ENCODE results near the gene THBS2. TPM values are rescaled to one million over a fixed set of nuclear protein-coding genes. Genes with fewer than 3 reads are reported as not detected.

THBS2 gene
- total and polyA plus RNA-seq, 10 of the 15 experiments (the other 5 are each of a cell fraction or from before 2014, with no cell fraction given) = 0.07 to 0.10 TPM; not detected in 8

DNA sequence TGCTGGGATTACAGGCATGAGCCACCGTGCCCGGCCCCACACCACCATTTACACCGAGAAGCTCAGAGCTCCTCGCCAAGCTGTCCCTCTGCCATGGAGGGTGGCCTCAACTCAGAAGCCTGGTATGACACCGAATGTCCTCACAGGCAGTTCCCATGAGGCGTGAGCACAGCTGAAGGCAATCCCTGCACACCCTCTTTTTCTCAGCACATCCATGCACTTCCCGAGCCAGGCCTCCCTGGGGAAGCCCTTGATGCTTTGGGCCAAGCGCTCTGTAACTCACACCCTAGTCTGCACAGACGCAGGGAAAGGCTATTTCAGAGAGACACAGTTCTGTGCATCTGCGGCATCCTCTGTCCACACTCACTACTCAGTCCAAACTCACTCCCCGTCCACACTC, 18.4 kb downstream of the THBS2 start:
- CTCF ChIA-PET = no interaction called here
- ATAC-seq (no peak), FAIRE-seq (no peak), DNase-seq (ENCODE audit: low read depth, low spot score) (no peak)
- H3K27me3 ChIP-seq (replicated peaks in 1 of 2; ENCODE audit: control insufficient read depth in 2 of 2, insufficient read depth in 2 of 2, low read length in 1 of 2) = no peaks in the 10 kb centered on the region
- H2AFZ ChIP-seq (ENCODE audit: control insufficient read depth, low read depth, low read length) = no peak overlapping the region
- no peaks in the 10 kb centered on the region for H4K20me1 ChIP-seq (ENCODE audit: control insufficient read depth, insufficient read depth)
- RAD21 ChIA-PET (ENCODE audit: unreplicated experiment) = no interaction called here
- TF ChIP-seq ATF7 (IDR thresholded peaks at IDR 0.05; ENCODE audit: low read depth) = no peak
- TF ChIP-seq RBBP5 (conservative IDR thresholded peaks at IDR 0.05) = no peak
- no peak overlapping the region for H3K27ac ChIP-seq (ENCODE audit: control insufficient read depth, insufficient read depth)
- H3K4me3 ChIP-seq = no peak overlapping the region
- H3K9ac ChIP-seq (ENCODE audit: control insufficient read depth, insufficient read depth, low read length) = no peak overlapping the region
- no peak overlapping the region for H3K4me2 ChIP-seq (ENCODE audit: control insufficient read depth, insufficient read depth)
- no peaks in the 10 kb centered on the region for H3K36me3 ChIP-seq (ENCODE audit: control insufficient read depth in 2 of 2, insufficient read depth in 2 of 2, low read length in 1 of 2)
- in situ Hi-C loops (cut with MboI) = no loop called here
- H3K79me2 ChIP-seq (ENCODE audit: control insufficient read depth, insufficient read depth, low read length) = no peaks in the 10 kb centered on the region
- BruUV-seq (replicated peaks) = no TSS peak
- intact Hi-C loops (cut with micrococcal nuclease; ENCODE audit: unreplicated experiment) = no loop called here
- peaks cover 2% of the 10 kb centered on the region; the same call in 1 of the 3 replicates for H3K9me3 ChIP-seq (replicated peaks; ENCODE audit: control insufficient read depth, insufficient read depth, low read length)
- POLR2A ChIA-PET = no interaction called here
- no peaks in the 10 kb centered on the region for H3K4me1 ChIP-seq (ENCODE audit: control insufficient read depth, insufficient read depth, low read length)
- SMC1A ChIA-PET (ENCODE audit: uncharacterized antibody, unreplicated experiment) = no interaction called here
- WGBS (ENCODE audit: insufficient coverage, insufficient replicate concordance, low lambda C conversion rate, missing lambda C conversion rate) = 62% methylated on average over 11 of the region's 11 CpGs

GRCh38 chr6:169234634-169235033, 19.0 kb downstream of the THBS2 start:
- Histone ChIP-seq H2AFZ (ENCODE audit: control insufficient read depth, low read depth, low read length) (no peak overlapping the region), H3K27ac (ENCODE audit: control insufficient read depth, insufficient read depth) (no peak overlapping the region), H3K4me2 (ENCODE audit: control insufficient read depth, insufficient read depth) (no peak overlapping the region), H3K4me1 (ENCODE audit: control insufficient read depth, insufficient read depth, low read length) (no peaks in the 10 kb centered on the region), H3K4me3 (no peak overlapping the region), H4K20me1 (ENCODE audit: control insufficient read depth, insufficient read depth) (no peaks in the 10 kb centered on the region), H3K9ac (ENCODE audit: control insufficient read depth, insufficient read depth, low read length) (no peak overlapping the region), H3K79me2 (ENCODE audit: control insufficient read depth, insufficient read depth, low read length) (no peaks in the 10 kb centered on the region), H3K36me3 (ENCODE audit: control insufficient read depth in 2 of 2, insufficient read depth in 2 of 2, low read length in 1 of 2) (no peaks in the 10 kb centered on the region), H3K9me3 (replicated peaks; ENCODE audit: control insufficient read depth, insufficient read depth, low read length) (peaks cover 2% of the 10 kb centered on the region; the same call in 1 of the 3 replicates), H3K27me3 (replicated peaks in 1 of 2; ENCODE audit: control insufficient read depth in 2 of 2, insufficient read depth in 2 of 2, low read length in 1 of 2) (no peaks in the 10 kb centered on the region)
- in situ Hi-C loops (cut with MboI) = no loop called here
- no peak for TF ChIP-seq ASH2L (IDR thresholded peaks at IDR 0.05; ENCODE audit: borderline replicate concordance, low read depth)
- TF ChIP-seq IKZF1 (conservative IDR thresholded peaks at IDR 0.05) = no peak
- no peak for TF ChIP-seq BMI1 (IDR thresholded peaks at IDR 0.05; ENCODE audit: borderline replicate concordance)
- no peak for TF ChIP-seq CBX5 (IDR thresholded peaks at IDR 0.05; ENCODE audit: low read depth)
- no peak for TF ChIP-seq NFYB (IDR thresholded peaks at IDR 0.05; ENCODE audit: insufficient read depth, low read depth, low read length)
- no peak for TF ChIP-seq FOXM1 (IDR thresholded peaks at IDR 0.05; ENCODE audit: low read depth, low read length)
- no peak for TF ChIP-seq CBX3 (IDR thresholded peaks at IDR 0.05; ENCODE audit: borderline replicate concordance, low read depth)
- no peak for TF ChIP-seq PBX3 (IDR thresholded peaks at IDR 0.05; ENCODE audit: insufficient replicate concordance, low read depth, low read length)
- TF ChIP-seq, protein P1, sequence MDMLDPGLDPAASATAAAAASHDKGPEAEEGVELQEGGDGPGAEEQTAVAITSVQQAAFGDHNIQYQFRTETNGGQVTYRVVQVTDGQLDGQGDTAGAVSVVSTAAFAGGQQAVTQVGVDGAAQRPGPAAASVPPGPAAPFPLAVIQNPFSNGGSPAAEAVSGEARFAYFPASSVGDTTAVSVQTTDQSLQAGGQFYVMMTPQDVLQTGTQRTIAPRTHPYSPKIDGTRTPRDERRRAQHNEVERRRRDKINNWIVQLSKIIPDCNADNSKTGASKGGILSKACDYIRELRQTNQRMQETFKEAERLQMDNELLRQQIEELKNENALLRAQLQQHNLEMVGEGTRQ (IDR thresholded peaks at IDR 0.05; ENCODE audit: borderline replicate concordance, low read depth, low read length) = no peak
- TF ChIP-seq EZH2 (IDR thresholded peaks at IDR 0.05; ENCODE audit: borderline replicate concordance, control insufficient read depth, low read depth, low read length) = no peak
- TF ChIP-seq FOXK2 (IDR thresholded peaks at IDR 0.05) = no peak
- TF ChIP-seq SP1 (IDR thresholded peaks at IDR 0.05; ENCODE audit: low read depth, low read length) = no peak
- no peak for TF ChIP-seq SMARCA5 (IDR thresholded peaks at IDR 0.05)
- TF ChIP-seq CREM (IDR thresholded peaks at IDR 0.05; ENCODE audit: low read depth) = no peak
- no peak for TF ChIP-seq TARDBP (IDR thresholded peaks at IDR 0.05; ENCODE audit: borderline replicate concordance)
- TF ChIP-seq CHD2 (IDR thresholded peaks at IDR 0.05; ENCODE audit: borderline replicate concordance, low read depth, low read length) = no peak
- no peak for TF ChIP-seq HDAC6 (IDR thresholded peaks at IDR 0.05; ENCODE audit: unreplicated experiment)
- ChIA-PET POLR2A (no interaction called here), CTCF (no interaction called here), SMC1A (ENCODE audit: uncharacterized antibody, unreplicated experiment) (no interaction called here), RAD21 (ENCODE audit: unreplicated experiment) (no interaction called here)
- ATAC-seq (no peak), FAIRE-seq (no peak), DNase-seq (ENCODE audit: low read depth, low spot score) (no peak)
- BruUV-seq (replicated peaks) = no TSS peak
- intact Hi-C loops (cut with micrococcal nuclease; ENCODE audit: unreplicated experiment) = no loop called here
- 75% methylated on average over 18 of the region's 18 CpGs for WGBS (ENCODE audit: insufficient coverage, insufficient replicate concordance, low lambda C conversion rate, missing lambda C conversion rate)

Measured in GM12878 (cell line).